ENCODE data around the gene CGB3. TPM values are rescaled to one million over a fixed set of nuclear protein-coding genes. Genes with fewer than 3 reads are reported as not detected.

The CGB3 gene
- not detected in 2 replicates for total RNA-seq

GRCh38 chr19:49024233-49024632, at the start of gene CGB3:
Gene CGB3, minus strand, starts transcription at chr19:49024333. Its CDS starts 362 bp downstream, at chr19:49023971.

DNA sequence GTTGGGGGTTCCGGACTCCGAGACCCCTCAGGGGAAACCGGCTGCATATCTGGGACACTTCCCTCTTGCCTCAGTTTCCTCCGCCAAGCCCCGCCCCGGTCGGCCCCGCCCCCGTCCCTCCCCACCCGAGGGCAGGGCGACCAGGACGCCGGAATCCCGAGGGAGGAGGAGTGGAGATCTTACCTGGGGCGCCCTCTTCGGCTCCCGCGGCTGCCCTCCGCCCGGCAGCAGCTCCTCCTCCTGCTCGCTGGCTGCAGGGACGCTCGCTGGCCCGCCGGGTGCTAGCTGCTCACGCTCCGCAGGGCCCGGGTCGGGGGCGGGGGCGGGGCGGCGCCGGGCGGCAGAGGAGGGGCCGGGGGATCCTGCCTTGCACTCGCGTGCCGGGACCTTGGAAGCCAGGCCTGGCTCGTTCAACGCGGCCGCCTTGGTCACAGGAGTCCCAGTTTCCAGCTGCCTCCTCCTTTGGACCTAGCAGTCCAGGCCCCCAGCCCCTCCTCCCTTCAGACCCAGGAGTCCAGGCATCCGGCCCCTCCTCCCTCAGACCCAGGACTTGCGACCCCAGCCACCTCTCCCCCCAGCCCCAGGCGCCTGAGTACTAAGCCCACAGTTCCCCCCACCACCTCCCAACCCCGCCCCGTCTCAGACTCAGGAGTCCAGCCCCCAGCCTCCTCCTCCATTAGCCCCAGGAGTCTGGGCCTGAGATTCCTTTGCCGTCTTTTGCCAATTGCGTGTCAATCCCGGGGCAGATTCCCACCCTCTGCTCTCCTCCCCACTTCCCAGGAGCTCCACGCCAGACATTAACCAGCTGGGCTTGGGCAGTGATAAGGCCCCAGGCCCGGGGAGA, 40.9 kb upstream of the CGB3 start, which contains the start of gene NTF4:
NTF4 (minus strand) TSS at position 51 of the 844 bp plus-strand sequence. CDS start 2,821 bp downstream, outside the sequence.

GRCh38 chr19:49057636-49058234, 33.6 kb upstream of the CGB3 start, which contains the start of gene CGB7:
Gene CGB7, minus strand, starts transcription at chr19:49057749. Its CDS starts 2,374 bp downstream, at chr19:49055375.

GRCh38 chr19:49049011-49049410, 24.9 kb upstream of the CGB3 start, which contains the start of gene CGB8:
Gene CGB8, minus strand, starts transcription at chr19:49049111. Its CDS starts 372 bp downstream, at chr19:49048739.

DNA sequence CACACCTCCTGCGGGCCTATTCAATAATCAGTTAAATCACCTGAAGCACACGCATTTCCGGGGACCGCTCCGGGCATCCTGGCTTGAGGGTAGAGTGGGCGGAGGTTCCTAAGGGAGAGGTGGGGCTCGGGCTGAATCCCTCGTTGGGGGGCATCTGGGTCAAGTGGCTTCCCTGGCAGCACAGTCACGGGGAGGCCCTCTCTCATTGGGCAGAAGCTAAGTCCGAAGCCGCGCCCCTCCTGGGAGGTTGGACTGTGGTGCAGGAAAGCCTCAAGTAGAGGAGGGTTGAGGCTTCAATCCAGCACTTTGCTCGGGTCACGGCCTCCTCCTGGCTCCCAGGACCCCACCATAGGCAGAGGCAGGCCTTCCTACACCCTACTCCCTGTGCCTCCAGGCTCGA, 19.4 kb upstream of the CGB3 start, which contains the start of gene CGB5:
CGB5 (plus strand) TSS at position 301 of the 400 bp plus-strand sequence. CDS start 362 bp downstream, outside the sequence.

DNA sequence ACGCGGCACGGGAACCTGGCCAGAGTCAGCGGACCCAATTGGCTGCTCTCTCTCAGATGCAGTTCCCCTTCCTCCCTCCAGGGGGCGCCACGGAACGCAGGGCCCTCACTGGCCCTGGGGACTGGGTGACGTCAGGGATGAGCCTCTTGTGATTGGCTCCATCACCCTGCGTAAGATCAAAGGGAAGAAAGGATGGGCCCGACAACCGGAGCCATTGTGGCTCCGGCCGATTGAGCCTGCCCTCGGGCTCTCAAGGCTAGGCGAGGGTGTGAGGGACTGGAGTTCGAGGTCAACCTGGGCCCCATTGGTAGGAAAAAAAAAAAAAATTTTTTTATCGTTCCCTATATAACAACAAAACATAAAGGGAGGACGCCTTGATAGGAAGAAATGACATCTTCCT, 12.7 kb upstream of the CGB3 start, which contains the start of gene CGB1:
CGB1 (minus strand) TSS at position 81 of the 400 bp plus-strand sequence. CDS start 184 bp downstream, outside the sequence.

DNA sequence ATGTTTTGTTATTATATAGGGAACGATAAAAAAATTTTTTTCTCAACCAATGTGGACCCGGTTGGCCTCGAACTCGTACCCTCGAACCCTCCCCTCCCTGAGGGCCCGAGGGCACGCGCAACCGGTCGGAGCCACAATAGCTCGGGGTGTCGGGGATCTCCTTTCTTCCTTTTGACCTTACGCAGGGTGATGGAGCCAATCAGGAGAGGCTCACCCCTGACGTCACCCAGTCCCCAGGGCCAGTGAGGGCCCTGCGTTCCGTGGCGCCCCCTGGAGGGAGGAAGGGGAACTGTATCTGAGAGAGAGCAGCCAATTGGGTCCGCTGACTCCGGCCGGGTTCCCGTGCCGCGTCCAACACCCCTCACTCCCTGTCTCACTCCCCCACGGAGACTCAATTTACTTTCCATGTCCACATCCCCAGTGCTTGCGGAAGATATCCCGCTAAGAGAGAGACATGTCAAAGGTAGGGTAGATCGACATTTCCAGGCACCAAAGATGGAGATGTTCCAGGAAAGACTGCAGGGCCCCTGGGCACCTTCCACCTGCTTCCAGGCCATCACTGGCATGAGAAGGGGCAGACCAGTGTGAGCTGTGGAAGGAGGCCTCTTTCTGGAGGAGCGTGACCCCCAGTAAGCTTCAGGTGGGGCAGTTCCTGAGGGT, 7.6 kb upstream of the CGB3 start, which contains the start of gene CGB2:
CGB2 (plus strand) TSS at position 249 of the 660 bp plus-strand sequence; CDS start at position 455, 206 bp downstream.

DNA sequence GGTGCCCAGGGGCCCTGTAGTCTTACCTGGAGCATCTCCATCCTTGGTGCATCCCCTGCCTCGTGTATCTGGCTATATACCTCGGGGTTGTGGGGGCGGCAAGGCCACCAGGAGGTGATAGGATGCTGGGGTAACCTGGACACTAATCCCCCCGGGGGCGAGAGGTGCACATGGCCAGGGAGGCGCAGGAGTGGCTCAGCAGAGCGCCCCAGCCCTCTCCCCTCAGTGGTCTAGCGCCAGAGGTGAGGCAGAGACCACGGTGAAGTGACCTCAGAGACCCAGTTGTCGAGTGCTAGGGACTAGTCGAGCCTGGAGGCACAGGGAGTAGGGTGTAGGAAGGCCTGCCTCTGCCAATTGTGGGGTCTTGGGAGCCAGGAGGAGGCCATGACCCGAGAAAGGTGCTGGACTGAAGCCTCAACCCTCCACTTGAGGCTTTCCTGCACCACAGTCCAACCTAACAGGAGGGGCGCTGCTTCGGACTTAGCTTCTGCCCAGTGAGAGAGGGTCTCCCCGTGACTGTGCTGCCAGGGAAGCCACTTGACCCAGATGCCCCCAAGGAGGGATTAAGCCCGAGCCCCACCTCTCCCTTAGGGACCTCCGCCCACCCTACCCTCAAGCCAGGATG, 7.0 kb downstream of the CGB3 start, which contains the start of gene LHB:
LHB (minus strand) TSS at position 51 of the 625 bp plus-strand sequence; CDS start at position 41, 10 bp downstream.

GRCh38 chr19:48993175-48994034, 30.7 kb downstream of the CGB3 start, which contains the start of the genes GYS1 and RUVBL2:
Gene GYS1, minus strand, starts transcription at chr19:48993309. Its CDS starts 197 bp downstream, at chr19:48993112.
Gene RUVBL2, plus strand, starts transcription at chr19:48993887. Its CDS starts 25 bp downstream, at chr19:48993912.

Other genes with a start within 250 kb of the CGB3 start
- 69.9 and 77.6 TPM in 2 replicates for gene BCAT2, start 213.3 kb downstream of the CGB3 start, total RNA-seq
- 12.5 and 13.3 TPM in 2 replicates for gene HSD17B14, start 187.8 kb downstream of the CGB3 start, total RNA-seq
- gene PLEKHA4, start 155.7 kb downstream of the CGB3 start, total RNA-seq = 0.93 and 0.98 TPM in 2 replicates
- gene PPP1R15A, start 151.9 kb downstream of the CGB3 start, total RNA-seq = 77.9 and 85.9 TPM in 2 replicates
- gene TULP2, start 125.6 kb downstream of the CGB3 start, total RNA-seq = not detected in 2 replicates
- 222 and 225 TPM in 2 replicates for gene NUCB1, start 124.0 kb downstream of the CGB3 start, total RNA-seq
- gene DHDH, start 90.6 kb downstream of the CGB3 start, total RNA-seq = not detected in 2 replicates
- gene BAX, start 69.5 kb downstream of the CGB3 start, total RNA-seq = 183 and 190 TPM in 2 replicates
- 3,431 and 3,702 TPM in 2 replicates for gene FTL, start 59.0 kb downstream of the CGB3 start, total RNA-seq
- 34.5 and 35.0 TPM in 2 replicates for gene GYS1, start 31.0 kb downstream of the CGB3 start, total RNA-seq
- 231 and 259 TPM in 2 replicates for gene RUVBL2, start 30.4 kb downstream of the CGB3 start, total RNA-seq
- gene LHB, start 7.2 kb downstream of the CGB3 start, total RNA-seq = not detected in 2 replicates
- gene CGB2, start 7.6 kb upstream of the CGB3 start, total RNA-seq = not detected in 2 replicates
- not detected in 2 replicates for gene CGB1, start 12.6 kb upstream of the CGB3 start, total RNA-seq
- gene CGB5, start 19.5 kb upstream of the CGB3 start, total RNA-seq = not detected in 2 replicates
- not detected in 2 replicates for gene CGB8, start 24.8 kb upstream of the CGB3 start, total RNA-seq
- 0.53 TPM in 1 of 2 replicates, not detected in the other for gene CGB7, start 33.4 kb upstream of the CGB3 start, total RNA-seq
- not detected in 2 replicates for gene NTF4, start 40.5 kb upstream of the CGB3 start, total RNA-seq
- not detected in 2 replicates for gene KCNA7, start 48.4 kb upstream of the CGB3 start, total RNA-seq
- gene SNRNP70, start 61.1 kb upstream of the CGB3 start, total RNA-seq = 173 and 204 TPM in 2 replicates
- gene LIN7B, start 90.0 kb upstream of the CGB3 start, total RNA-seq = 4.9 and 5.3 TPM in 2 replicates
- 2.1 and 3.3 TPM in 2 replicates for gene C19orf73, start 94.8 kb upstream of the CGB3 start, total RNA-seq
- gene PPFIA3, start 95.2 kb upstream of the CGB3 start, total RNA-seq = 3.4 and 3.9 TPM in 2 replicates
- not detected in 2 replicates for gene HRC, start 131.1 kb upstream of the CGB3 start, total RNA-seq
- gene TRPM4, start 133.5 kb upstream of the CGB3 start, total RNA-seq = 19.6 and 25.9 TPM in 2 replicates

Data from mammary microvascular endothelial cell (primary cell).